GM18517 (cell line): Measurements from ENCODE around the gene MAT1A.
"Not testable (repeated sequence)": the region's sequence is repeated elsewhere in the genome, so short reads cannot be mapped to it uniquely, and the experiment has no call there.

Source experiments
- ATAC-seq: cut with Tn5 transposase; IDR thresholded peaks from one replicate; pipeline ENCODE4 v1.9.1; 2021; ENCODE audit warnings: mild to moderate bottlenecking, moderate library complexity; ENCODE audit not compliant: unreplicated experiment

Gene MAT1A

DNA sequence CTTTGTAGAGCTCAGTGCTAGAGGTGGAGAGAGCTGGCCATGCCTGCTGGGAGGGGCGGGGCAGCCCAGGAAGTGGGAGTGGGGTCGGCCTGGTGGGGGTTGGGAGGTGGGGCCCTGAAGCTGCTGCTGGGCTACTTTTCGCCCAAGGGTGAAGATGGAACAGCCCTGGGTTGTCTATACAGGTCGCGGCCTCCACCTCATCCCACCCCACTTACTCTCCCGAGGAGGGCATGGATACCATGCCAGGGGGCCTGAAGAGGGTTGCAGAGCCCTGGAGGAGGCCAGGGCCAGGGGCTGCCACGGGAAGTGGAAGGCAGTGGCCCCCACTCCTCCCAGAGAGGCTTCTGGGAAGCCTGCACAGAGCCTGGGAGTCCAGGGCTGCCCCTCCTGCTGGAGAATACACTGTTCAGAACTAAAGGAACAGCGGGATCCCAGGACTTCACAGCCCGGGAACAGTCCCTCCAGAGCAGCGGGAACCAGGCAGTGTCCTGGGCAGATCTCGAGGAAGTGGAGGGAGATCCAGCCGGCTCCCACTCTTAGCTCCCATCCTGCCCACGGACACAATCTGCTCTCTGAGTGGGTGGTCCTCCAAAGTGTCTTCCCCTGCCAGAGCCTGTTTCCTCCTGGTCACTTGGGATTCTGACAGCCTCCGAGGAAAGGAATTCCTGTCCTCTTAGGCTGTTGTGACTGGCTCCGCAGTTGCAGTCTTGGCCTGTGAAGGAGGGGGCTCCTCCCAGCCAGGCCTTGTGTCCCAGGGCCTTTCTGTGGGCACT lies 23.5 kb downstream of the MAT1A start:
- no peak for ATAC-seq

- ATAC-seq = no peak
Observed at GRCh38 chr10:80264081-80265056, 25.1 kb downstream of the MAT1A start.

DNA sequence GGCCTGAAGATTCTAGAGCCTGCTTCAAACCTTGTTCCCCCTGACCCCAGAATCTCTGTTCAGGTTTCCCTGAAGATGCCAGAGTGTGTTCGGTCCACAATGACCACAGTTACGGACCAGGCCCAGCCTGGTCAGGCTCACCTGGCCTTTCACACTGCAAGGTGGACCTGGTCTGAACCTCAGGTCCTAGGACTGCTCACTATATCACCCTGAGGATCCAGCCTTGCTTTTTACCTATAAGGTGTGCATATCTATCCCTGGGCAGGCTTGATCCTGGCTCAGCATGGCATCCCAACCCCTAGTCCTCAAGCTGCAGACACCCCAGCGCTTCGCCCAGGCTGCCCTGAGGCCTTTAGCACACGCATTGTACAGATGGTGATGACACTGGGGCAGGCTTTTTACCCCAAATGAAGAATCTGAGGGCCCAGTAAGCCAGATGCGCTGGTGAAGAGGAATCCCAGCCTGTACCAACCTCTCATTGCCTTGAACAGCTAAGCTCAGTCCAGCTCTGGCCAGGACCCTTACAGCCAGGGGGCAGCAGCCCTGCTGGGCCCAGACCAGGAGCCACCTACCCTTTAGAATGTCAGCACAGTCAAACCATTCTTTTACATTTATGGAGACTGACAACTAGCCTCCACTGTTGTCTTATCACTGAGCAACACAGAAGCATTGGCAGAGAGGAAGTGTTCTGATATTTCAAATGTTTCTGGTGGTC lies 28.0 kb downstream of the MAT1A start:
- no peak for ATAC-seq

DNA sequence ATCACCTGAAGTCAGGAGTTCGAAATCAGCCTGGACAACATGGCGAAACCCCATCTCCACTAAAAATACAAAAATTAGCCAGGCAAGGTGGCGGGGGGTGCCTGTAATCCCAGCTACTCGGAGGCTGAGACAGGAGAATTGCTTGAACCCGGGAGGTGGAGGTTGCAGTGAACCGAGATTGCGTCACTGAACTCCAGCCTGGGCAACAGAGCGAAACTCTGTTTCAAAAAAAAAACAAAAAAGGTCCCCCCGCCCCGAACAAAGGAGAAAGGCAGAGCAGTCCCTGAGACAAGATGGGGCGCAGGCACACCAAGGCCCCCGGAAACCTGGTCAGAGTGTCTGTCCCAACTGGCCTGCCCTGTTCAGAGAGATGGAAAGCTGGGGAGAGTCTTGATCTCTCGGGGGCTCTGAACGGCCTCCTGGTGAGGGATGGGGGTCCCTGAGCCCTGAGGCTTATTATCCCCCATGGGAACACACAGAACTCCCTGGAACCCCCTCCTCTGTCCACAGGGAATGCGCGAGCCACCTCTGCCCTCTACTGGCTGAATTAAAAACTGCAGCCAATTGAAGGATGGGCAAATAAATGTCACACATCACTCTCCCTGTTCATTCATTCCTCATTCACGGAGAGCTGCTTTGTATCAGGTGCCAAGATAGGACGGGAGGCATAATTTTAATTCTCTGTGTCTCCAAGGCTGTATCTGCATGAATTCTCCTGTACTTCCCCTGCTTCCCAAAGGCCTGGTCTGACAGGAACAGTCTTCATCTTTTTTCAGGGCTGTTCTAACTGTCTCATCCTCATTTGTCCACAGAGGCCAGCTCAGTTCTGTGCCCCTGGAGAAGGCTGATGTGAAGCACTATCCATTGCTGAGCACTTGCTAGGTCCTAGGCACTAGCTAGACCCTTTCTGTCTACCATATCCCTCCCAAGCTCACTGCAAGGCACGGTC lies 28.9 kb downstream of the MAT1A start:
- ATAC-seq = no peak

- ATAC-seq = no peak
Observed at GRCh38 chr10:80259405-80259871, 30.0 kb downstream of the MAT1A start.

GRCh38 chr10:80256798-80257197 lies 32.7 kb downstream of the MAT1A start:
- not testable (repeated sequence) for ATAC-seq

- ATAC-seq = not testable (repeated sequence)
Observed at GRCh38 chr10:80254726-80255125, 34.7 kb downstream of the MAT1A start.

- ATAC-seq = not testable (repeated sequence)
Observed at GRCh38 chr10:80253963-80254271, 35.5 kb downstream of the MAT1A start.

DNA sequence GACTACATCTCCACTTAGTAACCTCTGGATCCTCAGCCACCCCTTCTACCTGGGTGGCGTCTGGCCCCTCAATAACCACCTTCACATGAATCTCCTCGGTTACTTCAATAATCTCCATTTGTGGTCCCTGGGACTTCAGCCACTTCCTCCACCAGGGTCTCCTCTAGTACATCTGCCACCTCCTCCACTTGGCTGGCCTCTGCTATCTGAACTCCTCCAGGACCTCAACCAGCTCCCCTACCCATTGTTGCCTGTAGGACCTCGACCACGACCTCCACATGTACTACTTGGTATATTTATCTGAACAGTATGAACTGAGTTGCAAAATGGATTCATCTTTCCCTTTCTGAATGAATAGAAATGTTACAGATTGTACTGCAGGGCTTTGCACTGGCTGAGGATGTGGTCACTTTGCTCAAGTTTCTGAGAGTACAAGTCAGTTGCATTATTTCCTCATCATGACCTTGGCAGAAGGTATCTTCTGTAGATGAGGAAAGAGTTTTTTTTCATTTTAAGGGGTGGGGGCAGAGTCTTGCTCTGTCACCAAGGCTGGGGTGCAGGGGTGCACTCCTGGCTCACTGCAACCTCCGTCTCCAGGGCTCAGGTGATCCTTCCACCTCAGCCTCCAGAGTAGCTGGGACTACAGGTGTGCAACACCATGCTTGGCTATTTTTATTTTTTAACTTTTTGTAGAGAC lies 36.0 kb downstream of the MAT1A start:
- peak; percentile 74 for ATAC-seq

DNA sequence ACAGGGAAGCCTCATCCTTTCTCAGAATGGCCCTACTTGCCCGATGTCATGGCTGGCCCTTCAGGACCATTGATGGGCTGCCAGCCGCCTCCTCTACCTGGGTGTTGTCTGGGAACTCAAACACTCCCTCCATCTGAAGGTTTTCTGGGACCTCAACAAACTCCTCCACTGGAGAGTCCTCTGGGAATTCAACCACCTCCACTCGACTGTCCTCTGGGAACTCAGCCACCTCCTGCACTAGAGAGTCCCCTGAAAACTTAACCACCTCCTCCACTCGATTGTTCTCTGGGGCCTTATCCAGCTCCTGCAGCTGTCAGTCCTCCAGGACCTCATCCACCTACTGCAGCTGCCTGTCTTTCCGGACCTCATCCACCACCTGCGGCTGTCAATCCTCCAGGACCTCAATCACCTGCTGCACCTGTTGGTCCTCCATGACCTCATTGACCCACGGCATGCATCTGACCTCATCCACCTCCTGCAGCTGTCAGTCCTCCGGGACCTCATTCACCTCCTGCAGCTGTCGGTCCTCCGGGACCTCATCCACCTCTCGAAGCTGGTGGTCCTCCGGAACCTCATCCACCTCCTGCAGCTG lies 37.1 kb downstream of the MAT1A start:
- ATAC-seq = no peak

GRCh38 chr10:80251703-80252280 lies 37.7 kb downstream of the MAT1A start:
- ATAC-seq = not testable (repeated sequence)

GRCh38 chr10:80250399-80250798 lies 39.1 kb downstream of the MAT1A start:
- not testable (repeated sequence) for ATAC-seq

DNA sequence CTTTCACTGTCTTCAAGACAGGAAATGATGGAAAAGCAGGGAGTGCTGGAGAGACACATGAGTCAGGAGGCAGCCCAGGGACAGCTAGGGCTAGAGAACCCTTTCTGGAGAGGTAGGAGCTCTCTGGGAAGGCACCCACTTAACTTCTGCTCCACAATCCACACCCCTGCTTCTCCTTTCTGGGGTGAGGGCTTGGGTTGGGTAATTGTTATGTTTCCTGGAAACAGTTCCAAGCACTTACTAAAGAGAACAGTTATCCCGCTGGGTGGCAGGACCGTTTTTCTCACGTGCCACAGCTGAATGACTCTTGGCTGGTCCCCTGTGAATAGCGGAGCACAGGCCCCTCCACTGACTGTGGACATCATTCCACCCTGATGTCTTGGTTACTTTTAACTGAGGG lies 39.6 kb downstream of the MAT1A start:
- ATAC-seq = not testable (repeated sequence)

DNA sequence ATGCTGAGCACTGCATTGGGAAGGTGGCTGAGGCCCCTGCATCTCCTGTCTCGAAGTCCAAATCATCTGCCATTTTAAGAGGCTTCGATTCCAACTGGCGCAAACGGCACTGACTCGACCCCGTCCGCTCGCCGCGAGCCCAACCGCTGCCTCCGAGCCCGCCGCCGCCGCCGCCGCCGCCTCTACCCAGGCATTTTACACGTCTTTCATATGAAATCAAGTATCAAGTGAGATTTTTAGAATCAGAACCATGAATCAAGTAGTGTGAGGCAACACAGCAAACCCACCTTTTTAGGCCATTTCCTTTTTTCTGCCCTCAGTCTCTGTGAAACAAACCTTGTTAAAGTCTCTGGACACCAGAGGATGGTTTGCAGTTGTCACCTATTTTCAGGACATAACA lies 41.8 kb downstream of the MAT1A start:
- not testable (repeated sequence) for ATAC-seq

DNA sequence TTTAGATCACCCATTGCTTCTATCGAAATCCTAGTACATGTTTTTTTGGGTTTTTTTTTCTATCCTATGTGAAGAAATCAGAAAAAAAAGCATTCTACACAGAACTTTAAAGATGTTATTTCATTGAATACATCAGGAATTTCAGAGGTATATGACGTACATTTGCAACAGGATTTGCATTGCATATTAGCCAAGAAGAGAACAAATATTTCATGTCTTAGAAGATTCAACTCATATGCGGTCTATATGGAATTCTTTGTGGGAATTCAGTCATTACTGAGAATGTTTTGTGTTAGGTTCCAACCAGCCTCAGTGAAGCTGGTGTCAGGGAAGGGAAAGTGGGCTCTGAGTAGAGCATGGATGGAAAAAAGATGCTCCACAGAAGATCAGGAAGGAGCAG lies 45.1 kb downstream of the MAT1A start:
- ATAC-seq = not testable (repeated sequence)

- not testable (repeated sequence) for ATAC-seq
Observed at GRCh38 chr10:80242341-80242740, 47.1 kb downstream of the MAT1A start.

DNA sequence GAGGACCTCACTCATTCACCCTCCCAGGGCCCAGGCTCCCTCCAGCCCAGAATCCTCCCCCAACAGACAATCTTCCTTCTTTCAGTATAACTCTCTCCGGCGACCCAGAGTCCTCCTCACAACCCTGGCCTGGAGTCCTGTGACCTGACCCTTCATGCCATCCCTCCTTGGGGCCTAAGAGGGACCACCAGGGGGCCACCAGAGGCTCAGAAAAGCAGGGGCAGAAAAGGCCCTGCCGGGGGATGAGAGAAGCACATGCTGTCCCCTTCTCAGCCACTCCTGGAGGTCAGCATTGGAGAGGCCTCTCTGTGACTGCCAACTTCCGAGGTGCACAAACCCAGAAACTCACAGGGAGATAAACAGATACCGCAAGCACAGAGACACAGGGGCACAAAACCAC lies 53.0 kb downstream of the MAT1A start:
- ATAC-seq = not testable (repeated sequence)

DNA sequence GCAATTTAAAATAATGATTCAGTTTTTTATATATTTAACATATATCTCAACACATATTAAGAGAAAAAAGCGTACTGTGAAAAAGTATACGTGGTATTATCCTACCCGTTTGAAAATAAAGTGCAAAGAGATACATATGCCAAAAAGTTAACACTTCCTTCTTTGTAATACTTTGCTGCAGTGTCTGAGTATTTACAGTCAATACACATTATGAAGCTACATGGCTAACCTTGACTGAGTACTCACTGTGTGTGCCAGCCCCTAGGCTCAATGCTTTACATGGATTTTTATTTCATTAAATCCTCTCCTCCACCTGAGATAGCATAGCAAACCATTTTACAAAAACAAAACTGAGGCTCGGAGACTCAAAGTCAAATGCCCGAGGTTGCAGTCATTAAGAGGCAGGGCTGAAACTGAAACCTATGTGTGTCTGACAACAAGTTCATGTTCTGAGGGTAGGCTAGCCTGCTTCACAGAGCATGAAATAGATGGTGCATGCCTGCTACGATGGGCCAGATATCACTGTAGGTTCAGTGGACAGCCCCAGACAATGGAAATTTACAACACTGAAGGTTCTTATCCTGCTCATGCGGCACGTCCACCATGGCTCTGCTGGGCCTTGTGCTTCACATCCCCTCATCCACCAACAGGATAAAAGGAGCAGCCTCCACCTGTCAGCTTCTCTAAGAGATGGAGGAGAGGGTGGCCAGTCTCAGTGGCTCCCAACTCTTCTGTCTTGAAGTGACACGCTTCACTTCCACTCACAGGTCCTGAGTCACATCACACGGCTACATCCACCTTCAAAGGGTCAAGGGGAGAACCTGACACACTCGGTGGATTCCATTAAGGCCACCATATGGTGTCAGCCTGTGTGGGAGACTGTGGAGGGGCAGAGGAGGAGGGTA lies 54.9 kb downstream of the MAT1A start:
- peak; percentile 100 for ATAC-seq
